GM23338 (cell line): ENCODE results near the gene EPHA8.

Experiments used
- CREB1 ChIP-seq: fragments of 250-450 bp; sonication (Bioruptor Pico); IDR thresholded peaks from 2 replicates; pipeline ENCODE4 v1.5.0; 2020; ENCODE audit warnings: low read depth, mild to moderate bottlenecking, moderate library complexity
- CTCF ChIP-seq, 2 experiments: fragments of 200-600 bp in 1 of 2; sonication (generic) in 1 of 2; conservative IDR thresholded peaks; 2 replicates each; pipeline versions ENCODE4 v1.5.1 to v1.6.1; 2016 to 2017; ENCODE audit warnings: antibody characterized with exemption in 2 of 2, low read depth in 2 of 2, mild to moderate bottlenecking in 2 of 2, moderate library complexity in 1 of 2
- ETS1 ChIP-seq: IDR thresholded peaks from 2 replicates; pipeline ENCODE4 v1.6.1; 2016; ENCODE audit warnings: antibody characterized with exemption
- EZH2 ChIP-seq: fragments of 200-600 bp; sonication (generic); IDR thresholded peaks from one replicate; pipeline ENCODE4 v1.8.0; 2017; ENCODE audit warnings: antibody characterized with exemption, mild to moderate bottlenecking, low read depth; ENCODE audit not compliant: unreplicated experiment
- EZH2phosphoT487 ChIP-seq: fragments of 200-600 bp; sonication (generic); IDR thresholded peaks from one replicate; pipeline ENCODE4 v1.8.1; 2018; ENCODE audit warnings: antibody characterized with exemption; ENCODE audit not compliant: unreplicated experiment
- JUNB ChIP-seq: IDR thresholded peaks from one replicate; pipeline ENCODE4 v1.6.1; 2016; ENCODE audit warnings: antibody characterized with exemption; ENCODE audit not compliant: unreplicated experiment
- NANOG ChIP-seq: IDR thresholded peaks from 2 replicates; pipeline ENCODE4 v1.6.1; 2016; ENCODE audit warnings: antibody characterized with exemption, borderline replicate concordance
- POLR2AphosphoS5 ChIP-seq: IDR thresholded peaks from 2 replicates; pipeline ENCODE4 v1.6.1; 2016; ENCODE audit warnings: antibody characterized with exemption, low read depth
- REST ChIP-seq: IDR thresholded peaks from one replicate; pipeline ENCODE4 v1.6.1; 2018; ENCODE audit warnings: antibody characterized with exemption; ENCODE audit not compliant: unreplicated experiment
- STAT1 ChIP-seq: IDR thresholded peaks from one replicate; pipeline ENCODE4 v1.6.1; 2016; ENCODE audit warnings: antibody characterized with exemption; ENCODE audit not compliant: unreplicated experiment
- ZNF114 ChIP-seq: fragments of 250-450 bp; sonication (Bioruptor Pico); IDR thresholded peaks from 2 replicates; pipeline ENCODE4 v1.5.0; 2020; ENCODE audit warnings: mild to moderate bottlenecking, moderate library complexity
- ZNF331 ChIP-seq: fragments of 250-450 bp; sonication (Bioruptor Pico); IDR thresholded peaks from 2 replicates; pipeline ENCODE4 v1.5.0; 2020; ENCODE audit warnings: low read depth, mild to moderate bottlenecking, moderate library complexity

GRCh38 chr1:22521692-22522091 is 41.6 kb upstream of the EPHA8 start:
- TF ChIP-seq CTCF (conservative IDR thresholded peaks at IDR 0.05; ENCODE audit: low read depth in 2 of 2) (no peak), JUNB (no peak), CREB1 (CRISPR knock-in tag) (no peak), POLR2AphosphoS5 (no peak), REST (no peak), EZH2phosphoT487 (no peak), EZH2 (no peak), ZNF331 (no peak), ETS1 (no peak), ZNF114 (no peak), NANOG (no peak), STAT1 (no peak)
